ENCODE results near the gene NAGPA. TPM values are rescaled to one million over a fixed set of nuclear protein-coding genes. Genes with fewer than 3 reads are reported as not detected.
A peak's percentile ranks its signal among the peaks of the same experiment; 100 is the strongest.

NAGPA gene
- total RNA-seq, 1 experiment from 2014 or later, result 11.7 TPM

DNA sequence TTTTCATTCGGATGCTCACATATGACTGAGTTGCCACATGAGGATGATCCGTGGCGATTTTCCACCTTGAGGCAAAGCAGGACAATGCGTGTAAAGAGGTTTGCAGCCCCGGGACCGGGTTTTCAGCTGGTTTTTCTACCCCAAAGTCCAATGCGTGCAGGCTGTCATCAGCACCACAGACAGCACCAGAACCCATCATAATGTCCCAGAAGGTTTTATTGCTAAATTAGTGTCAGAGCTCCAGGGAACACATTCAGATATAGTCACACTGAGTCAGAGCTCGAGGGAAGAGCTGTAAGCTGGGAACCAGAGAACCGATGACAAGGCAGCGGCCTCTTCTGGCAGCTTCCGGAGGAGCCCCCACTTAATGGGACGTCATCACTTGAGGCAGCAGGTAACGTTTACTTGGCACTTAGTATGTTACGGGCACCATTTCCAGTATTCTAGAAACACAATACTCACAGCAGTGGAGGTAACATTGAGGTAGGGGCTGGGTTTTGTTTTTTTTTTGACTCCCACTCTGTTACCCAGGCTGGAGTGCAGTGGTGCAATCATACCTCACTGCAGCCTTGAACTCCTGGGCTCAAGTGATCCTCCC is 8.9 kb upstream of the NAGPA start:
- no peaks in the 10 kb centered on the region for H3K4me1 ChIP-seq (ENCODE audit: insufficient read depth, low read length, poor library complexity, severe bottlenecking)
- peak; percentile 44 for DNase-seq (ENCODE audit: low spot score)
- H3K27me3 ChIP-seq (replicated peaks; ENCODE audit: insufficient read depth, low read depth, low read length, poor library complexity), result peaks cover 35% of the 10 kb centered on the region
- POLR2A ChIA-PET (ENCODE audit: low non-redundant PET), result no interaction called here
- no peak overlapping the region for H3K4me3 ChIP-seq (ENCODE audit: low read depth, low read length, poor library complexity, severe bottlenecking)
- H3K36me3 ChIP-seq (ENCODE audit: insufficient read depth, low read length, poor library complexity, severe bottlenecking), result no peaks in the 10 kb centered on the region
- CTCF ChIA-PET, result interaction anchor here (0.7 kb wide), 1 partner anchor 570 kb away, joined by 3 read pairs; no protein-coding TSS in a partner anchor
- H3K9me3 ChIP-seq (ENCODE audit: low read depth, low read length, poor library complexity, severe bottlenecking), result no peaks in the 10 kb centered on the region
- TF ChIP-seq, protein P1, sequence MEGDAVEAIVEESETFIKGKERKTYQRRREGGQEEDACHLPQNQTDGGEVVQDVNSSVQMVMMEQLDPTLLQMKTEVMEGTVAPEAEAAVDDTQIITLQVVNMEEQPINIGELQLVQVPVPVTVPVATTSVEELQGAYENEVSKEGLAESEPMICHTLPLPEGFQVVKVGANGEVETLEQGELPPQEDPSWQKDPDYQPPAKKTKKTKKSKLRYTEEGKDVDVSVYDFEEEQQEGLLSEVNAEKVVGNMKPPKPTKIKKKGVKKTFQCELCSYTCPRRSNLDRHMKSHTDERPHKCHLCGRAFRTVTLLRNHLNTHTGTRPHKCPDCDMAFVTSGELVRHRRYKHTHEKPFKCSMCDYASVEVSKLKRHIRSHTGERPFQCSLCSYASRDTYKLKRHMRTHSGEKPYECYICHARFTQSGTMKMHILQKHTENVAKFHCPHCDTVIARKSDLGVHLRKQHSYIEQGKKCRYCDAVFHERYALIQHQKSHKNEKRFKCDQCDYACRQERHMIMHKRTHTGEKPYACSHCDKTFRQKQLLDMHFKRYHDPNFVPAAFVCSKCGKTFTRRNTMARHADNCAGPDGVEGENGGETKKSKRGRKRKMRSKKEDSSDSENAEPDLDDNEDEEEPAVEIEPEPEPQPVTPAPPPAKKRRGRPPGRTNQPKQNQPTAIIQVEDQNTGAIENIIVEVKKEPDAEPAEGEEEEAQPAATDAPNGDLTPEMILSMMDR (conservative IDR thresholded peaks at IDR 0.05; ENCODE audit: low read depth, low read length), result peak; percentile 48
- TF ChIP-seq EZH2 (IDR thresholded peaks at IDR 0.05; ENCODE audit: borderline replicate concordance, low read depth, low read length, poor library complexity, severe bottlenecking), result no peak
- no TSS peak for BruUV-seq (replicated peaks)
- intact Hi-C loops (cut with micrococcal nuclease; ENCODE audit: unreplicated experiment), result no loop called here
- H3K27ac ChIP-seq (ENCODE audit: low read depth, low read length, poor library complexity, severe bottlenecking), result no peak overlapping the region

DNA sequence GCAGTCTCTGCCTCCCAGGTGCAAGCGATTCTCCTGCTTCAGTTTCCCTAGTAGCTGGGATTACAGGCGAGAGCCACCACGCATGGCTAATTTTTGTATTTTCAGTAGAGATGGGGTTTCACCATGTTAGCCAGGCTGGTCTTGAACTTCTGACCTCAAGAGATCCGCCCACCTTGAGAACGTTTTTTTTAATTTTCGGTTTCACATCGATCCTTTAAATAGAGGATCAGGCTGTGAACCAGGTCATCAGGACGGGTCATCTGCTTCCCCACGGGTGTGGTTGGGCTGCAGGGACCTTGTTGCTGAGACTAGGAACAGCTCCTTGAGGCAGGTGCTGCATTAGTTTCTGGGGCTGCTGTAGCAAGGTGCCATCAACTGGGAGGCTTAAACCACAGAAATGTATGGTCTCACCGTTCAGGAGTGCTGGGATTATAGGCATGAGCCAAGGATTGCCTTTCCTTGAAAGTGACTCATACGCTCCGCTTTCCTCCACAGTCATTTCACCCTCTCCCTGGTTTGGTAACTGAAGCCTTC is 7.9 kb upstream of the NAGPA start:
- no peaks in the 10 kb centered on the region for H3K36me3 ChIP-seq (ENCODE audit: insufficient read depth, low read length, poor library complexity, severe bottlenecking)
- H3K4me3 ChIP-seq (ENCODE audit: low read depth, low read length, poor library complexity, severe bottlenecking), result no peak overlapping the region
- H3K9me3 ChIP-seq (ENCODE audit: low read depth, low read length, poor library complexity, severe bottlenecking), result no peaks in the 10 kb centered on the region
- H3K27me3 ChIP-seq (replicated peaks; ENCODE audit: insufficient read depth, low read depth, low read length, poor library complexity), result peaks cover 31% of the 10 kb centered on the region
- BruUV-seq (replicated peaks), result no TSS peak
- CTCF ChIA-PET, result no interaction called here
- TF ChIP-seq, protein P1 (conservative IDR thresholded peaks at IDR 0.05; ENCODE audit: low read depth, low read length), result no peak
- no peak for TF ChIP-seq EZH2 (IDR thresholded peaks at IDR 0.05; ENCODE audit: borderline replicate concordance, low read depth, low read length, poor library complexity, severe bottlenecking)
- POLR2A ChIA-PET (ENCODE audit: low non-redundant PET), result no interaction called here
- no peak for DNase-seq (ENCODE audit: low spot score)
- H3K4me1 ChIP-seq (ENCODE audit: insufficient read depth, low read length, poor library complexity, severe bottlenecking), result no peaks in the 10 kb centered on the region
- intact Hi-C loops (cut with micrococcal nuclease; ENCODE audit: unreplicated experiment), result no loop called here
- H3K27ac ChIP-seq (ENCODE audit: low read depth, low read length, poor library complexity, severe bottlenecking), result no peak overlapping the region

- Histone ChIP-seq H3K27ac (ENCODE audit: low read depth, low read length, poor library complexity, severe bottlenecking) (no peak overlapping the region), H3K4me1 (ENCODE audit: insufficient read depth, low read length, poor library complexity, severe bottlenecking) (no peaks in the 10 kb centered on the region), H3K27me3 (replicated peaks; ENCODE audit: insufficient read depth, low read depth, low read length, poor library complexity) (peaks cover 31% of the 10 kb centered on the region), H3K9me3 (ENCODE audit: low read depth, low read length, poor library complexity, severe bottlenecking) (no peaks in the 10 kb centered on the region), H3K36me3 (ENCODE audit: insufficient read depth, low read length, poor library complexity, severe bottlenecking) (no peaks in the 10 kb centered on the region), H3K4me3 (ENCODE audit: low read depth, low read length, poor library complexity, severe bottlenecking) (no peak overlapping the region)
- intact Hi-C loops (cut with micrococcal nuclease; ENCODE audit: unreplicated experiment), result no loop called here
- no peak for DNase-seq (ENCODE audit: low spot score)
- ChIA-PET CTCF (no interaction called here), POLR2A (ENCODE audit: low non-redundant PET) (no interaction called here)
- BruUV-seq (replicated peaks), result no TSS peak
- TF ChIP-seq, protein P1 (conservative IDR thresholded peaks at IDR 0.05; ENCODE audit: low read depth, low read length), result no peak
- TF ChIP-seq EZH2 (IDR thresholded peaks at IDR 0.05; ENCODE audit: borderline replicate concordance, low read depth, low read length, poor library complexity, severe bottlenecking), result no peak
These were observed 6.7 kb upstream of the NAGPA start for GRCh38 chr16:5040451-5040850.
